Stimulated activated CD4-positive, alpha-beta T cell treated with anti-CD3 and anti-CD28 coated beads, Interleukin-4, amount 100 ng/mL, for 24 hours (primary cell): ENCODE data around the gene AZIN2.
"Not testable (repeated sequence)": the region's sequence is repeated elsewhere in the genome, so short reads cannot be mapped to it uniquely, and the experiment has no call there.

ENCODE experiments used
- DNase-seq: peaks from one replicate; pipeline ENCODE4 v3.0.0-alpha.2; 2020

The AZIN2 gene

DNA sequence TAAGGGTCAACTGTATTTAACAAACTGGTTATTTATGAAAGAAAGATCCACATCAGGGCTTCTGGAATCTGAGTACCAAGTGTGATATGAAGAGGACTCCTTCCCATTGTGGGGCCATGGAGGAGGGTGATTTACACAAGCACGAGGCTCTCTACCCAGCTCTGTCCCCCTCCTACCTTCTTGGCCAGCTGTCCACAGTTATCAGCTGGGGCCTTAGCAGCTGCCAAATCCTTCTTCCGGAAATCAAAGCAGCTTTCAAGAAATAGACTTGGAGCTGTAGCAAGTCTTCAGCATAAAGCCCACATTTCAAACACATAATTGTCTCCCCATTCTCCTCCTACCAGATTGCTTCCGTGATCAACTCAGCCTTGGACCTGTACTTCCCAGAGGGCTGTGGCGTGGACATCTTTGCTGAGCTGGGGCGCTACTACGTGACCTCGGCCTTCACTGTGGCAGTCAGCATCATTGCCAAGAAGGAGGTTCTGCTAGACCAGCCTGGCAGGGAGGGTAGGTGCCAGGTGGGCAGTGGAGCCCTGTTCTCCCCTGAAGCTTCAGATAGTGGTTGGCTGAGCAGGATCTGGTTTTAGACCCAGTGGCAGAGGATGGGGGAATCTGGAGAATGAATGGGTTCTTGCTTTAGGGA is 15.5 kb downstream of the AZIN2 start:
- no peak for DNase-seq

DNA sequence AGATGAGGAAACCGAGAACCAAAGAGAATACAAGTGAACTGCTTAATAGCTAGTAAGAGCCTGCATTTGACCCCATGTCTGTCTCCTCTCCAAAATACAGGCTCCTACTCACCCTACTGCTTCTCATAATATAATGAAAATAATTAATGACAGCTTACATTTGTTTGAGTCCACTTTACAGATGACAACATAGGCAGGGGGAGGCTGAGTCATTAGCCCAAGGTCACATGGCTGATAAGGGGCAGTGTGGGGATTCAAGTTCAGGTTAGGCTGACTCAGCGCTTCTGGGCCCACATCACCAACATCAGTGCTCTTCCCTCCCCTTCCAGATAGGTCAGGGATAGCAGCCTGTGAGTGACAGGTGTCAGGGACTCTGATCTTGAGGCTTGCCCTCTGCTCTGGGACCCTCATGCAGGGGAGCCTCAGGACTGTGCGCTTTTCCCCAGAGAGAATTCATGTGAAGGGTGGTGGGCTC is 16.2 kb downstream of the AZIN2 start:
- no peak for DNase-seq

DNA sequence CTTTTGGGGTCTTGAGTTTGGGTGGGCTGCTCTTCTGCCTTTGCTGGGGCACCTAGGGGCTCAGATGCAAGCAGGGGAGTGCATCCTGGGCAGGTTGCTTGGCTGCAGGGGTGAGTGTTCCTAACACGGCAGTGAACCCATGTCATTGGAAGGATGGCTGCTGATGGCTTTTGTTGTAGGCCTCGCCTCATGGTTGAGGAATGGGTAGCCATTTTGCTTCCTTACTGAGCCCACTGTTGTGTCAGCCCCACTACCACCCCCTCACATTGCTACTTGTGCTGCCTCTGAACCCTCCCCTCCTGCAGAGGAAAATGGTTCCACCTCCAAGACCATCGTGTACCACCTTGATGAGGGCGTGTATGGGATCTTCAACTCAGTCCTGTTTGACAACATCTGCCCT is 16.8 kb downstream of the AZIN2 start:
- no peak for DNase-seq

DNA sequence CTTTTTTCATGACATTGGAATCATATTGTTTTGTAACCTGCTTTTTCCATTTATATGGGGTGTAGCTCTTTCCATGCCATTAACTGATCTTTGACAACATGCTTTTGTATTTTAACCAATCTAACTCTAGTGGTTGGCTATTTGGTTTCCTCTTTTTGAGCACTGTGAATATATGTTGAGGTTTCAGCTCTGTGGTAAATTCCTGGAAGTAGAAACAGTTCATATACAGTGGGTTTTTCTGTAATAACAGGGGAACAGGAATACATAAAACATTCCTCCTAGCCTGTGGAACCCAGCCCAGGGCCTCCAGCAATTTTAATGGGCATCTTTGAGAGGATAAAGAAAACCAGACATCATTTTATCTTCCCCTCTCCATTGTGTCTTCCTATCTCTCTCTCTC is 17.4 kb downstream of the AZIN2 start:
- DNase-seq = no peak

DNA sequence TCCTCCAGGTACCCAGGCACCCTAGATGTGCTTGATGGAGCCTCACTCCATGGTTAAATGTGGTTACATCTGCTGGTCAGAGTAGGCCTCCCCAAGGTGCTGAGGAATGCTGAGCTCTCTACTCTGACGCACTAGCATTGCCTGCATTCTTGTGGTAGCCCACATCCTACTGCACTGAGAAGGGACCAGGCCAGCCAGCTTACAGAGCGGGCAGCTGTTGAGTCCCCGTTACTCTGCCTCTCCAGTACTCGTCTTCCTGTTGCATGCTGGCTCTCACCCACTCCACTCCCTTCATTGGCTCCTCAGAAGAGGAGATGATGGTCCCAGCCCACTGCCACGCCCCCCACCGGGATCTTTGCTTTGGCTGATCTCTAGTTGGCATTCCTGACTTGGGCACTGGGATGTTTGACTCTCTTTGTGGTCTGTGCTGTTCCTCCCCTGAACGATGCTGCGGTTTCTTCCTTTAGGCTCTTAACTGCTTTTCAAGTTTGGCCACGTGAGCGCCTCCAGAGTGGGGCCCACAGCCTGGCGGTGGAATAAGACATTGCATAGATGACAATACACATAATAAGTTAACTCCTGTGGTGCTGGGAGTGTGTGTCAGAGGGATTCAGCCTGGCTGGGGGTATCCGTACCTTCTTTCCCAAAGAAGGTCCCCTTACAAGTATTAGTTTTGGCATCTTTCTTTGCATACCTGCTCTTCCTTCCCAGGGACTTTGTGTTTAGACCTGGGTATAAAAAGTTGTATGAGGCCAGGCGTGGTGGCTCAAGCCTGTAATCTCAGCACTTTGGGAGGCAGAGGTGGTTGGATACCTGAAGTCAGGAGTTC is 18.6 kb downstream of the AZIN2 start:
- peak; percentile 67 for DNase-seq

DNA sequence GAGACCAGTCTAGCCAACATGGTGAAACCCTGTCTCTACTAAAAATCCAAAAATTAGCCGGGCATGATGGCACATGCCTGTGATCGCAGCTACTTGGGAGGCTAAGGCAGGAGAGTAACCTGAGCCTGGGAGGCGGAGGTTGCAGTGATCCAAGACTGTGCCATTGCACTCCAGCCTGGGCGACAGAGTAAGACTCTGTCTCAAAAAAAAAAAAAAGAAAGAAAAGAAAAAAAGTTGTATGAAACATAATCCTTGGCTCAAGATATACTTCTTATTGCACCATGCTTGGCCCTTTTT is 19.1 kb downstream of the AZIN2 start:
- not testable (repeated sequence) for DNase-seq

DNA sequence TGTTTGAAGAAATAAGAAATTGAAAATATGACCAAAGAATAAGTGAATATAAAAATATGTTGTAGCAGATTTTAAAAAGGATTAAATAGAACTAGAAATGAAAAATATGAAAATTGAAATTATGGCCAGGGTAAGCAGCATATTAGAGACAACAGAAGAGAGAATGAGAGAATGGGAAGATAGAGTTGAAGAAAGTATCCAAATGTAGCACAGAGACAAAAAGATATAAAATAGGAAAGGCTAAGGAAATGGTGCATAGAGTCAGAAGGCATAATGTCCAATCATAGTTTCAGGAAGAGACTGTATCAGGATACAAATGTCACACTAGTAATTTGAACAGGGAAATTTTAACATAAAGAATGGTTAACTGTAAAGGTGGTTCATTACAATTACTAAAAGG is 29.5 kb downstream of the AZIN2 start:
- no peak for DNase-seq

DNA sequence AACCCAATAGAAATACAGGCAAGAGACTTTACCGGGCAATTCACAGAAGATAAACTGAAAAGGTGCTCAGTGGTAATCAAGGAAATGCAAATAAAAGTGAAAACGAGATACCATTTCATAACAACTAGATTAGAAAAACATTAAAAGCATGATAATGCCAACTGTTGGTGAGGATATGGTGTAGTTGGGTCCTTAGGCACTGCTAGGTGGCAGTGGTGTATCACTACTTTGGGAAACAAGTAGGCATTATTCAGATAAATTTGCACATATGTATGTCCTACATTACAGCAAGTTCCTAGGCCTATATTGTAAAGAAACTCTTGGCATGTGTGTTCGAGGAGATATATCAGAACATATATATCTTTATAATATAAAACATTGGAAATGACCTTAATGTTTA is 31.0 kb downstream of the AZIN2 start:
- no peak for DNase-seq

DNA sequence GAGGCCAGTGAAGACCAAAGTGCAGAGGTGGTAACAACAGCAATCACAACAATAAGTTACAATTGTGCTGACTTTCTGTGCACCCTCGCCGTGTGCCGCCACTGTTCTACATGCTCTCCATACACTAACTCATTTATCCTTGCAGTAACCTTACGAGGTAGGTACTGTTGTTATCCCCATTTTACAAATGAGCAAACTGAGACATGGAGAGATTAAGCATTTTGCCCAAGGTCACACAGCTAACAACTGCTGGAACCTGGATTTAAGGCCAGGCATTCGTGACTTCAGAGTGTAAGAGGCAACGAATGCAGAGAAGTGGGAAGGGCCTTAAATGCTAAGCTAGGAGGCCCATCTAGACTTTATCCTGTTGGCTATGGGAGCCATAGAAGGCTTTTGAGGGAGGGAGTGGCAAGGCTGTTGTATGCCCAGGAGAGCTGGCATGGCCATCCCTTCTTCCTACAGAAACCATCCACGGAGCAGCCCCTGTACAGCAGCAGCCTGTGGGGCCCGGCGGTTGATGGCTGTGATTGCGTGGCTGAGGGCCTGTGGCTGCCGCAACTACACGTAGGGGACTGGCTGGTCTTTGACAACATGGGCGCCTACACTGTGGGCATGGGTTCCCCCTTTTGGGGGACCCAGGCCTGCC is 36.6 kb downstream of the AZIN2 start:
- DNase-seq = no peak

DNA sequence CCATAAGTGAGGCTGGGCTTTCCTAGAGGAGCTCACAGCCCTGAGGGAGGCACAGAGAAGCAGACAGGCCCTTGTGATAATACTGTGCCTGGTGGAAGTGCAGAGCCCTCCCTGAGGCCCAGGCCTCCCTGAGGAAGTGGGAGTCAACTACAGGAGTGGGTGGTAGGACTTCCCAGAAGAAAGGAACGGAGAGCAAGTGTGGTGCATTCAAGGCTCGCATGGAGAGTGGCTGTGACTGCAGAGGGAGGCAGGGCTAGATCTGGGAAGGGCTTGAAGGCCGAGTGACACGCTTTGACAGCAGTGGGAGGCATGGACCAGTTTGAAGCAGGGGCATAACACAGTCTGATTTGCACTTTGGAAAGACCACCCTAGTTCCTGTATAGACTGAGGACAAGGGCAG is 37.3 kb downstream of the AZIN2 start:
- no peak for DNase-seq

DNA sequence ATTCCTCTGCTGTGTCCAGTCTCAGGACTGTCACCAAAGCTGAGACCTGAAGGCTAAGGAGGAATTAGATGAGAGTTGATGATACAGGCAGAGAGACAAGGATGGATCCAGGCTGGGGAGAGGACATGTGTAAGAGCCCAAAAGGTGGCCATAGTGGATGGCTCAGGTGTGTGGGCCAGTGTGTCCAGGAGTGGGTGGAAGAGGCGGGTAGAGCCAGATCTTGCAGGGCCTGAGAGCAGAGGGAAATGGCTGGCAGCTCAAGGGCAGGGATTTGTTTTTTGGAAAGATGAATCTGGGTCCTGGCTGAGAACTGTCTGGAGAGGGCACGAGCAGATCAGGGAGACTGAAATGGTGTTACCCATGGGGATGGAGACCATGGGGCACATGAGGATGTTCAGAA is 38.1 kb downstream of the AZIN2 start:
- no peak for DNase-seq

DNA sequence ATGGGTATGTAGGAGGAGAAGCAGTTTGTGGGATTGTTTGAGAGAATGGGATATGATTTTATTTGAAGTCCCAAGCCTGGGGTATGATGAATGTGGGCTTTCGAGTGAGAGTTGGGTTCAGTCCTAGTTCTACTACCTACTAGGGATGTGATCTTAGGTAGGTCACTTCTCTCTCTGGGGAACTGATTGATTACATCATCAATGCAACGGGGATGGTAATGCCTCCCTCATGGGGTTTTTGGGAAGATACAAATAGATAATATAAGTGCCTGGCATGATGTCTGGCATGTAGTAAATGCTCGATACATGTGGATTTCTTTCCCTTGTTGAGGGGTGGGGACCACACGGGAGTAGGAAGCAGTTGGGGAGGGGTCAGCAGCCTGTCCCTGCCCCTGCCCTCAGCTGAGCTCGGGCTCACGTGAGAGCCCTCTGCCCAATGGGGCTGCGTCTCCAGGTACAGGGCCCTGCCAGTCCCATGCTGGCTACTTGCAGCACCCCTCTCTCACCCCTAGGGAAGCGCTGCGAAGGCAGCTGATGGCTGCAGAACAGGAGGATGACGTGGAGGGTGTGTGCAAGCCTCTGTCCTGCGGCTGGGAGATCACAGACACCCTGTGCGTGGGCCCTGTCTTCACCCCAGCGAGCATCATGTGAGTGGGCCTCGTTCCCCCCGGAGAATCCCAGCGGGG is 38.7 kb downstream of the AZIN2 start:
- no peak for DNase-seq

DNA sequence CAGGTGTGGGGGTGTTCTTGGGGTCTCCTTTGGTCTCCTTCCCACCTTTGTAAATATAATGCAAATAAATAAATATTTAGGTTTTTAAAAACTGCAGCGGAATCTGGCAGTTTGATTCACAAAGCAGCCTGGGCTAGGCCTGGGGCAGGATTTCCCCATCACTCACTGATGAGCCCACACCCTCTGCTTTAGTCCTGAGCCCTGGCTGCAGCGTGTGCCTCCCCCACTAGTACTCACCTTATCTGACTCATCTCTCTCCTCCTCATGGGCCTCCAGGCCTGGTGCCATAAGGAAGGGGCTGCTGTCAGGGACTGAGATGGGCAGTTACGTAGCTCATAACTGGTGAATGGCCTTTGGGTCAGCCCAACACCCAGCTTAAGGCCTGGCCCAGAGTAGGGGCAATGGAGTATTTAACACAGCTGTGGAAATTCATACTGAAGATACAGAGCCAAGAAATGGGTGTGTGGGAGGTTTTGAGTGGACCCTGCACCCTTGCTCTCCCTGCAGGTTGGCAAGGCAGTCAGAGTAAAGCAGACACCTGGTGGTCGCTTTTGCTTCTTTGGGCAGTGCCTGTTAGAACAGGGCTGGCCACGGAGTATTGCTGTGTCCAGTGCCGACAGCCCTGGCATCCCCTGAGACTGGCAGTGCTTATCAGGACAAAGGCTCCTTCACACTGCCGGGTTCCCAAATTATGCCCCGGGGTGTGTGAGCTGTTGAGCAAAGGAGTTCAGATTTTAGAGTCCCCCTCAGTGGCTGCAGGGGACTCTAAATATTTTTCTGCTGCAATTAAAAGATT is 39.7 kb downstream of the AZIN2 start:
- no peak for DNase-seq

DNA sequence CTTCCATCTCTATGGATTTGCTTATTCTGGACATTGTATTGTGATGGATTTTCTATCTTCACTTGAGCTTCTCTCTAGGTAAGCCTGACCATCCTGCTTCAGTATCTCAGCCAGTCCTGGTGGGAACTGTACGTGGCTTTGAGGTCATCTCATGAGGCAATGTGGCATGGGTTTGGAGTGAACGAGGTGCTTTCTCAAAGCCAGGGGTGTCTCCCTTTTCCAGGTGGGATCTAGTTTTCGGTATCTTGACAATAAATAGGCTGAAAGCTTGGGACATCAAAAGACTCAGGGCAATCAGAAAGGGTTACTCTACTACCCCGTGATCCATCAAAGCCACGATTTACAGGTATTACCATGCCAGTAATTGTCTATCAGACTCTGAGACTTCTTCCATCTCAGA is 40.8 kb downstream of the AZIN2 start:
- DNase-seq = no peak

DNA sequence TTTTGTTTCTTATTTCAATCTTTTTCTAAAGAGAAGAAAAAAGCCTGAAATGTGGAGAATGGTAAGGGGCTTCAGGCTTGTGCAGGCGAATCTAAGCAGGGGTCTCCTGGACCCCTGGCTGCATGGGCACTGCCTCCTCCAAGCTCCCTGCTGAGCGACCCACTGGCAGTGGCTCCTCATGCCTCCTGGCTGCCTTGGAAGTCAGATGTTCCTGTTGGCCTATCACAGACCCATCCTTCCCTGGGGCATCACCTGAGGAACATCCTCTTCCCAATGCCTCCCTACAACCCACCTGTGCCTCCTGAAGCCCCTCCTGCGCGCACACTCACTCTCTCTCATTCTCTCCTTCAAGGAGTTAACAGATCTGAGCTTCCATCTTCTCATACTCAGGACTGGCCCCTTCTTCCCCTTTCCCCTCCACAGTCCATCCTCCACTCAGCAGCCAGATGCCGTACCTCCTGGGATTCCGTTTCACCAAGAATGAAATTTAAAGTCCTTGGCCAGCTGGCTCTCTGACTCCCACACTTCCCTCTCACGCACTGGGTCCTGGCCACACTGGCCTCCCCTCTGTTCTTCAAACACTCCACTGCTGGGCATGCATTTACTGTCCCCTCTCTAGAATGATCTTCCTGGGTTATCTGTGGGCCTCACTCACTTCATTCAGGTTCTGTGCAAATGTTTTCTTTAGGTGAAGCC is 41.7 kb downstream of the AZIN2 start:
- DNase-seq = no peak

DNA sequence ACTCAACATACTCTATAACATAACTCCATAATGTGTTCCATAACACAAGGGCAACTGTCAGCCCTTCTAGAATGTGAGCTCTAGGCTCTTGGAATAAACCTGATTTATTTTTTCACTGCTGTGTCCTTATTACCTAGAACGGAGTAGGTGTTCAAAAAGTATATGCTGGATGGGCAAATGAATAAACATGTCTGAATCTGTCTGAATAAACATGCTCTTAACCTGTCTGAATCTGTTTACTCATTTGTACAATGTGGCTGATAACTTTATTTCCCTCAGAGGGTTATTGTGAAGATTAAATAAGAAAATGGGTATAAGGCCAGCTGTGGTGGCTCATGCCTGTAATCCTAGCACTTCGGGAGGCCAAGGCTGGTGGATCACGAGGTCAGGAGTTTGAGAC is 42.3 kb downstream of the AZIN2 start:
- no peak for DNase-seq

DNA sequence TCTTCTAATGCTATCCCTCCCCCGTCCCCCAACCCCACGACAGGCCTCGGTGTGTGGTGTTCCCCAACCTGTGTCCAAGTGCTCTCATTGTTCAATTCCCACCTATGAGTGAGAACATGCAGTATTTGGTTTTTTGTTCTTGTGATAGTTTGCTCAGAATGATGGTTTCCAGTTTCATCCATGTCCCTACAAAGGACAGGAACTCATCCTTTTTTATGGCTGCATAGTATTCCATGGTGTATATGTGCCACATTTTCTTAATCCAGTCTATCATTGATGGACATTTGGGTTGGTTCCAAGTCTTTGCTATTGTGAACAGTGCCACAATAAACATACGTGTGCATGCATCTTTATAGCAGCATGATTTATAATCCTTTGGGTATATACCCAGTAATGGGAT is 43.7 kb downstream of the AZIN2 start:
- DNase-seq = not testable (repeated sequence)

DNA sequence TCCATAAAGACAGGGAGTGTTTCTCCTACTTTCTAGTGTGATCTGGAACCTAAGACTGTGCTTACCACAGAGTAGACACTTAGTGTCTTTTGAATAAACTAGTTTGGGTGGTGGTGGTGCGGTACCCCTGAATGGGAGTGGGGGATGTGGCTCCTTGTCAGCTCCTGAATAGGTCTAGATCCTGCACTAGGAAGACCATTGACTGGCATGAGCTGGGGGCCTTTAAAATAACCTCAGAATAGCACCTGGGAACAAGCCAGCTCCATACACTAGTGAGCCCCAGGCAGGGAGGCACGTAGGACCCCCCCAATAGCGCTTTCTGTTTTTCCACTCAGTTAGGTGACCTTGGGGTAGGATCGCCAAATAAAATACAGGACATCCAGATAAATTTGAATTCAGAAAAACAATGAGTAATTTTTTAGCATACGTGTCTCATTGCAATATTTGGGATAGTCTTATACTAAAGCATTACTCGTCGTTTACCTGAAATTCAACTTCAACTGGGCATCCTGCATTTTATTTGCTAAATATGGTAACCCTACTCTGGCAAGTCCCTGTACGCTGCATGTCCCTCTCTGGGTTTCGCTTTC is 45.6 kb downstream of the AZIN2 start:
- no peak for DNase-seq

DNA sequence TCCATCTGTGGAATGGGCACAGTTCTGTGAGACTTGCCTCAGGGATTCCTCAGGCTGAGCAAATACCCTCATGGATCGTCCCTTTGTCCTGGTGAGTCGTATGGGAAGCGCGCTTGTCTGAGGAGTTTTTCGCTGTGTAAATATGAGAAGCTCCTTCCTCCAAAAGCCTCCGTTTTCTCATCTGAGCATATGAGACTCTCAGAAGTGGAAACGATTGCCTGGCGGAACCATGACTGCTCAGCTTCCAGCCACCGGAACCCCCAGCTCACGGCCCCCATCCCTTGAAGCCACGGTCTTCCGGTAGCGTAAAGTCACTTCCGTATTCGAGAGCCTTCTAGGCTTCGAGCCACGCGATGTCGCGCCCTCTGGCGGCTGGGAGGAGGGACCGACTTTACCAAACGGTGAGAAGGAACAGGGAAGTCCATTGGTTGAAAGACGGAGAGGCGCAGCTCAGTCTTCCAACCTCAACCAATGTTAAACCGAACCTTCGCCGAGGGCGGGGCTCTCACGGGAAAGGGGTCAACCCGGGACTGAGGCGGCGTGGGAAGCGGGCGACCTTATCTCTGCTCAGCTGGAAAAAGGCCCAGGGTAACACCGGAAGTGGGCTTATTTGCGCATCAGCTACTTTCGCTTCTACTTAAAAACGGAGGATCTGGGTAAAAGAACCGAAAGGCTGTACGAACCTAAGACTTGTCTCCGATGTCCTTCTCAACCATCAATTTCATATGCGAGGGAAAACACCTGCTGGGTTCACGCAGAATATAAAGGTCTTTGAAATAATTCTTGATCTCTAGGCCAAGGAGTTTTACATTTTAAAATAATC is 46.3 kb downstream of the AZIN2 start:
- peak; percentile 99 for DNase-seq

DNA sequence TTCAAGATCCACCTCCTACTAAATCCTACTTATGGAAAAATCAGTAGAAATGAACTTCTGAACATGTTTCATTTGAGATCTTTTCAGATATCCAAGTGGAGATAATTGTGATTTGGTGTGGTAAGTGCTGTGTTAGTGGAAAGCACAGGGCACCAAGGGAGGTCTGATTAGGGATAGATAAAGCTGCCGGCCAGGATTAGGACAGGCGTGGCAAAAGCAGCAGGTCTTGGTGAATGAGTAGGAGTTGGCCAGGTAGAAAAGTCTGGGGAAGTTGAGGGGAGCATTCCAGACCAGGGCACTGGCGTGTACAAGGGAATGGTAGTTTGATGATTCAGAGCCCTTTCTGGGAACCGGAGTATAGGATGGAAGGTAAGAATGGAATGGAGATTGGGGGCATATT is 47.8 kb downstream of the AZIN2 start:
- DNase-seq = no peak

DNA sequence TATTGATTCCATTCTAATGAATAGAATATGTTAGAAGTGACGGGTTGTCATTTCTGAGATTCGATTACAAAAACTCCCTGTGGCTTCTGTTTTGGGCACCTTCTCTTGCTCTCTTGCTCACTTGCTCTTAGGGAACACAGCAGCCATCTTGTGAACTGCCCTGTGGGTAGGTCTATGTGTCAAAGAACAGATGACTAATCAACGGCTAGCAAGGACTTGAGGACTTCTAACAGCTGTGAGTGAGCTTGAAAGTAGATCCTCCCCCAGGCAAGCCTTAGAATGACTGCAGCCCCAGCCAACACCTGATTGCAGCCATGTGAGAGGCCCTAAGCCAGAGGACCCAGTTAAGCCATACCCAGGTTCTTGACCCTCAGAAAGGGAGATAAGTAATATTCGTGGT is 49.3 kb downstream of the AZIN2 start:
- DNase-seq = peak; percentile 39
